ENCODE measurements around the gene MEAF6.

DNA sequence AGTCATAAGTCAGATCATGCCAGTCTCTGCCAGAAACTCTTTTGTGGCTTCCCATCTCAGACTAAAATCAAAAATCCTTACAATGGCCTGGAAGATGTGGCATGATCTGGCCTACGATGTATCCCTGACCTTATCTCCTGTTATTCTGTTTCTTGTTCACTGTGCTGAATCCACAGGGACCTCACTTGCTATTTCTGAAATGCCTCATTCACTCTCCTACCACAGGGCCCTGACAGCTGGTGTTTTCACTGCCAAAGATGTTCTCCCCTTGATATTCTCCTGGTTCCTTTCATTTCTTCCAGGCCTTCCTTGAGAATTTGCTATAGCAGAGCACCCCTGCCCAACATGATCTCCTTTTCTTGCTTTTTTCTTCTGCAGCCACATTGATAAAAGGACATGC lies 43.8 kb upstream of the MEAF6 start:
- no peak for TF ChIP-seq CTCF (IDR thresholded peaks at IDR 0.05)
- TF ChIP-seq POLR2A (IDR thresholded peaks at IDR 0.05), result no peak

Data from breast epithelium (tissue), 3 donors.